Uterus (tissue), 2 donors: ENCODE data around the gene NFIC.

Source experiments
- POLR2A ChIP-seq, 2 donors: fragments of 450-650 bp; IDR thresholded peaks; one replicate each; pipeline ENCODE4 v1.6.1; 2016; ENCODE audit warnings: antibody characterized with exemption in 2 of 2, mild to moderate bottlenecking in 1 of 2, moderate library complexity in 1 of 2
- TF ChIP-seq, protein P1 (sequence below), 4 experiments: fragments of 200-600 bp in 2 of 4; fragments of 450-650 bp in 2 of 4; sonication (generic) in 2 of 4; IDR thresholded peaks; one replicate each; pipeline ENCODE4 v1.5.1; 2016 to 2019; ENCODE audit warnings: antibody characterized with exemption in 4 of 4, mild to moderate bottlenecking in 2 of 4, moderate library complexity in 1 of 4

- TF ChIP-seq, protein P1, sequence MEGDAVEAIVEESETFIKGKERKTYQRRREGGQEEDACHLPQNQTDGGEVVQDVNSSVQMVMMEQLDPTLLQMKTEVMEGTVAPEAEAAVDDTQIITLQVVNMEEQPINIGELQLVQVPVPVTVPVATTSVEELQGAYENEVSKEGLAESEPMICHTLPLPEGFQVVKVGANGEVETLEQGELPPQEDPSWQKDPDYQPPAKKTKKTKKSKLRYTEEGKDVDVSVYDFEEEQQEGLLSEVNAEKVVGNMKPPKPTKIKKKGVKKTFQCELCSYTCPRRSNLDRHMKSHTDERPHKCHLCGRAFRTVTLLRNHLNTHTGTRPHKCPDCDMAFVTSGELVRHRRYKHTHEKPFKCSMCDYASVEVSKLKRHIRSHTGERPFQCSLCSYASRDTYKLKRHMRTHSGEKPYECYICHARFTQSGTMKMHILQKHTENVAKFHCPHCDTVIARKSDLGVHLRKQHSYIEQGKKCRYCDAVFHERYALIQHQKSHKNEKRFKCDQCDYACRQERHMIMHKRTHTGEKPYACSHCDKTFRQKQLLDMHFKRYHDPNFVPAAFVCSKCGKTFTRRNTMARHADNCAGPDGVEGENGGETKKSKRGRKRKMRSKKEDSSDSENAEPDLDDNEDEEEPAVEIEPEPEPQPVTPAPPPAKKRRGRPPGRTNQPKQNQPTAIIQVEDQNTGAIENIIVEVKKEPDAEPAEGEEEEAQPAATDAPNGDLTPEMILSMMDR (IDR thresholded peaks at IDR 0.05): no peak
- TF ChIP-seq POLR2A (IDR thresholded peaks at IDR 0.05): no peak
Observed at GRCh38 chr19:3517638-3518037, 151.3 kb downstream of the NFIC start.
